T-helper 2 cell treated with Interferon-gamma antibody and Interleukin-4, amounts not matched to agents 5 μg/mL and 100 μg/mL, for 36 hours (primary cell): Measurements from ENCODE around the gene ADORA2A.

Experiments used
- DNase-seq: peaks from one replicate; pipeline ENCODE4 v3.0.0; 2021; ENCODE audit warnings: low spot score
- H3K27ac Mint-ChIP-seq: one replicate; pipeline ENCODE4 v1.8.0; 2021; ENCODE audit warnings: mild to moderate bottlenecking, mixed read lengths
- H3K27me3 Mint-ChIP-seq: one replicate; pipeline ENCODE4 v1.8.0; 2021; ENCODE audit warnings: low read depth, mixed read lengths
- H3K36me3 Mint-ChIP-seq: one replicate; pipeline ENCODE4 v1.8.0; 2021; ENCODE audit warnings: low read depth, mixed read lengths
- H3K4me1 Mint-ChIP-seq: one replicate; pipeline ENCODE4 v1.8.0; 2021; ENCODE audit warnings: low read depth, mixed read lengths
- H3K4me3 Mint-ChIP-seq: one replicate; pipeline ENCODE4 v1.8.0; 2022; ENCODE audit warnings: mild to moderate bottlenecking, moderate library complexity, mixed read lengths
- H3K9me3 Mint-ChIP-seq: one replicate; pipeline ENCODE4 v1.8.0; 2021; ENCODE audit warnings: mixed read lengths

Gene ADORA2A

DNA sequence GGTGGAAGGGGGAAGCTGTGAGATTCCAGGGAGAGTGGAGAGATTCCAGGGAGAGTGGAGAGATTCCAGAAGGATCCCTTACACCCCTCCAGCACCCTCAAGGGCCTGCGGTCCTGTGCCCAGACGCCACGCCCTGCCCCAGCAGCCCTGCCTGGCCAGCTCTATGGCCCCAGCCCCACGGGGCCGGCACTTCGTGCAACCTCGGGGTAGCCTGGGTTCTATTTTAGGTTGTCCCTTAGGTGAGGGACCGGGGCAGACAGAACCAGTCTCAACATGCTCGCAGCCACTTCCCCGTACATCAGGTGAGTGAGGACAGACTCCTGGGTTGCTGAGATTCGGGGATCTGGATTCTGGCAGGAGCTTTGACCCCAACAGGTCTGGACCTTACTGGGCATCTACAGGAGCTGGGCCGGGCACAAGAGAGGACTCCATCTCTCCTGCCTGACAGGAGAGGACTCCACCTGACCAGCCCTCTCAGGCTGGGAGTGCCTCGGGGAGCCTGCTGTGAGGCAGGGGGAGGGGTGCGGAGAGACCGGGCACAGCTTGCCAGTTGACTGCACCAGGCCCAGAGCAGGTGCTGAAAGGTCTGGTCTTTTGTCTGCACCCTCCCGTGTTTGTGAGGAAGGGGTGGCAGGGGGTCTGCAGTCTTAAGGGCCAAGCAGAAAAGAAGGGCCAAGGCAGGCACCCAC, 8.5 kb upstream of the ADORA2A start:
- Mint-ChIP-seq H3K36me3 (peaks cover 3% of the 10 kb centered on the region), H3K27me3 (peaks cover 7% of the 10 kb centered on the region), H3K4me3 (no peak overlapping the region), H3K4me1 (peaks cover 3% of the 10 kb centered on the region), H3K9me3 (no peaks in the 10 kb centered on the region), H3K27ac (no peak overlapping the region)
- DNase-seq = no peak

DNA sequence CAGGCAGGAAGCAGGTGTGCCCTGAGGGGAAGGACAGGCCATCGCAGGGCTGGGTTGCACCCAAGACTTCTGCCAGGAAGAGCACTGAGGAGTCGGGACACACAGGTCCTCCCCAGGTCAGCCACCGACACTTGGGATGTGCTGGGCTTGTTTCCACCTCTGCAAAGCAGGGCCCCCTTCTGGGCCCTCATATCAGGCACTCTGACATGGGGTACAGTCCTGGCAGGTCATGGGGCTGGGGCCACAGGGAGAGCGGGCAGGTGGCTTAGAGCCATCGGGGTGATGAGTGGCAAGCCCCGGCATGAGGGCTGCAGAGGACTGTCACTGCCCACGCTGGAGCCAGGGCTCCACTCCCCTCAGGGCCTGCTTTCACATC, 7.9 kb upstream of the ADORA2A start:
- H3K27me3 Mint-ChIP-seq = peaks cover 7% of the 10 kb centered on the region
- H3K27ac Mint-ChIP-seq = no peak overlapping the region
- H3K36me3 Mint-ChIP-seq = peaks cover 3% of the 10 kb centered on the region
- peaks cover 3% of the 10 kb centered on the region for H3K4me1 Mint-ChIP-seq
- H3K4me3 Mint-ChIP-seq = no peak overlapping the region
- no peak for DNase-seq
- no peaks in the 10 kb centered on the region for H3K9me3 Mint-ChIP-seq

DNA sequence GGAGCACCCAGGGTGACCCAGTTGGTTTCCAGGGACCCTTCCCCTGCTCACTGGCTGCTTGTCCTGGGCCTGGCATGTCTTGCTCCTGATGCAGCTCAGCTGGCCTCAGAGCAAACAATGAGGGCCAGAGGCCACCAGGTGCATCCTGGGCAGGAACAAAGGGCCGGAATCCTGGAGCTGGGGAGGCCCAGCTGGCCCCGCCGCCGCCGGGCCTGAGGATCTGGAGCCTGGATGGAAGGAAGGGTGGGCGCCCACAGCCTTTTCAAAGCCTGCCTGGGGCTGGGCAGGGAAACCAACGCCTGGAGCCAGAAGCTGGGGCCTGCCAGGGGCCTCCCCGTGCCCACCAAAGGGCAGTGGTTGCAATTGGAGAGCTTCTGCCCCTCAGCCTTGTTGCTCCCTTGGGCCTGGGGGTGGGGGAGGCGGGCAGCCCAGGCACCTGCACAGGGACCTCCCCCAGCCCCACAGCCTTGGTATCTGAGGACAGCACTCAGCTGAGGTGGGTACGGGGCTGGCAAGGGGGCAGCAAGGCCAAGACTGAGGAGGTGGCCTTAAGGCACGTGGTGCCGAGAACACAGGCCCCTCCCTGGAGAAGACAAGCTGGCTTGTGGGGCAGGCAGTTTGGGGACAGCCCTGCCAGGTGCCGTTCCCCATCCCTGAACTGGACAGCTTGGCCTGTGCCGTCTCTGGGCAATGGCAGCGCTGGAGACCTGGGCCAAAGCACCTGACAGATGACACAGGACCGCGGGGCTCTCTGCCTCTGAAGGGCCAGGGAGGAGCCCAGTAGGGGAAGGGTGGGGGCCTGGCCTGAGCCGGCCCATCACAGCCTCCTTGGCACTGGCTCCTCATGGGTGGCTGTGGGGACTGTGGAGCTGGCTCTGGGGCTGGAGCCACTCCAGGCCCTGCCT, 7.1 kb upstream of the ADORA2A start:
- Mint-ChIP-seq H3K4me3 (no peak overlapping the region), H3K4me1 (peaks cover 4% of the 10 kb centered on the region), H3K27ac (no peak overlapping the region), H3K27me3 (peaks cover 8% of the 10 kb centered on the region), H3K36me3 (peaks cover under 1% of the 10 kb centered on the region), H3K9me3 (no peaks in the 10 kb centered on the region)
- no peak for DNase-seq

DNA sequence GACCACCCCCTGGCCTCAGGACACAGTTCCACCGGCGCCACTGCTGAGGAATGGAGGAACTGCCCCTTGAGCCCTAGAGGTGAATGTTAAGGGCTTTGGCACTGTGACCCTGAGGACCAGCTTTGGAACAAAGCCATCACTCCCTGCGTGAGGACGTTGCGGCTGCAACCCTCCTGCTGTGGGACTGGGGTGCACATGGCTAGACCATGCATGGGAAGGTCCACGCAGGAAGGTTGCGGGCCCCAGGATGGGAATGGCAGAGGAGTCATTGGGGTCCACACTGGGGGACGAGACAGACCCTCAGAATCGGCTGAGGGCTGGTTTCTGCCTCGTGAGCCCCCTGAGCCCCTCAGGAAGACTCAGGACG, 6.4 kb upstream of the ADORA2A start:
- H3K27ac Mint-ChIP-seq = no peak overlapping the region
- no peaks in the 10 kb centered on the region for H3K9me3 Mint-ChIP-seq

DNA sequence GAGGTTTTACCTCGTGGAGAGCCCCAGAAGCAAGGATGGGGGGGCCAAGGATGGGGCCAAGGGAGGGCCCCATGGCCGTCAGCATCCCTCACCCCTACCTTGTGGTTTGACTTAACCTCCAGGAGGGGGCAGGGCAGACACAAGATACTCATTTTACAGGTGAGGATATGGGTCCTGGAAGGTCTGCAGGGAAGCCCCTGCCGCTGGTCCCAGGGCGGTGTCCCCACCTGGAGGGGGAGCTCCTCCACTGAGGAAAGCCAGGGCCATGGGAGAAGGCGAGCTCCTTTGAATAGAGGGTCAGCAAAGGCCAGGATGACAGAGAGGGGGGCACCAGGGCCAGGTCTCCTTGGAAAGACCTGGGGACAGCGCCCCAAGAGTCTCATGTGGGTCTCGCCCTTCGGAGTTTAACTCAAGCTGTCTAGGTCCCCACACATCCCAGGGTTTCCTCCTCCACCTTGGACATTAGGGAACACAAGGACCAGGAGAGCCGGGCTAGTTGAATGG, 5.9 kb upstream of the ADORA2A start:
- no peak for DNase-seq
- Mint-ChIP-seq H3K4me1 (peaks cover 15% of the 10 kb centered on the region), H3K9me3 (no peaks in the 10 kb centered on the region), H3K27ac (no peak overlapping the region), H3K27me3 (peaks cover 14% of the 10 kb centered on the region), H3K36me3 (no peaks in the 10 kb centered on the region), H3K4me3 (no peak overlapping the region)

More for the DNA sequence above, 6.4 kb upstream of the ADORA2A start:
- H3K36me3 Mint-ChIP-seq = no peaks in the 10 kb centered on the region
- DNase-seq = no peak
- H3K4me1 Mint-ChIP-seq = peaks cover 10% of the 10 kb centered on the region
- no peak overlapping the region for H3K4me3 Mint-ChIP-seq
- H3K27me3 Mint-ChIP-seq = peaks cover 14% of the 10 kb centered on the region

DNA sequence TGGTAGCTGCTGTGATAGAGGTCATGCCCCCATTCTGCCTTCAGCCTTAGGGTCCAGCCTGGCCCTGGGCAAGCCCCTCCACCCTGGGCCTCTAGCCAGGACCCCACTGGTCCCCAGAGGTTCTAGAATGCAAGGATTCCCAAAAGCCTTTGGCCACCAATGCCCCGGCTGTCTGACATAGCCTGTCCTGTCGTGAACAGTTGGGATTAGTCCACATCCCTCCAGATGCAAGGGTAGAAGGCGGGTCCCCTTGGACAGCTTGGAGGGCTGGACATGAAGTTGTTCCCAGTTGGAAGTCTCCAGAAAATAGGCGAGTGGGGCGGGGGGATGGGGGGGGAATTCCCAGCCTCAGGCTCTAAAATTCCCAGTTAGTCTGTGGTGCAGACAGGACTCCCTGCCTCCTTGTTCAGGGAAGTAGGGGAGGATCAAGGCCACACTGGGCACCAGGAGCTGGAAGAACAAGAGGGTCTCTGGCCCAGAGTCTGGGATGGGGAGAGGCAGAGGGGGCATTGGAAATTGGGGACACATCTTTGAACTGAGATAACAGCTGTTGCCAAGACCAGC, 5.2 kb upstream of the ADORA2A start:
- DNase-seq = no peak
- Mint-ChIP-seq H3K27me3 (peaks cover 14% of the 10 kb centered on the region), H3K4me3 (peak overlapping the region; percentile 68), H3K4me1 (peaks cover 21% of the 10 kb centered on the region), H3K36me3 (no peaks in the 10 kb centered on the region), H3K9me3 (no peaks in the 10 kb centered on the region), H3K27ac (no peak overlapping the region)

DNA sequence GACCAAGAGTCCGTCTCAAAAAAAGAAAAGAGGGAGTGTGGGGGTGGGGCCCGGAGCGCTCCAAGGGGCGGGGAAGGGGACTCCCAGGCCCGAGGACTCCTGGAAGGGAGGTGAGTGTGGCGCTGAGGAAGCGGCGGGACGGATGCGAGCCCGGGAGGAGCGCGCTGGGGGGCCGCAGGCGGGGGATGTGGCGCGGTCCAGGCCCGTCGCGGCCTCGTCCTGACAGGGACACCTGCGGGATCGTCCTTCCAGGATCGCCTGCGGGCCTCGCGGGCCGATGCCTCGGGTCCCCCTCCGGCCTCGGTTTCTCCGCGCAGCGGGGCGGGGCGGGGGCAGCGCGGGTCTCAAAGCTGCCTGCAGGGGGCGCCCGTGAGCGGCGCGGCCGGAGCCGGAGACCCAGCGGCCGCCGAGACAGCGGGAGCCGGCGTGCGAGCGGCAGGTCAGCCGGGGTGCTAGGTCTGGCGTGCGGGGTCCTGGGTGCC, 3.8 kb upstream of the ADORA2A start:
- H3K27ac Mint-ChIP-seq = no peak overlapping the region
- DNase-seq = peak; percentile 70

DNA sequence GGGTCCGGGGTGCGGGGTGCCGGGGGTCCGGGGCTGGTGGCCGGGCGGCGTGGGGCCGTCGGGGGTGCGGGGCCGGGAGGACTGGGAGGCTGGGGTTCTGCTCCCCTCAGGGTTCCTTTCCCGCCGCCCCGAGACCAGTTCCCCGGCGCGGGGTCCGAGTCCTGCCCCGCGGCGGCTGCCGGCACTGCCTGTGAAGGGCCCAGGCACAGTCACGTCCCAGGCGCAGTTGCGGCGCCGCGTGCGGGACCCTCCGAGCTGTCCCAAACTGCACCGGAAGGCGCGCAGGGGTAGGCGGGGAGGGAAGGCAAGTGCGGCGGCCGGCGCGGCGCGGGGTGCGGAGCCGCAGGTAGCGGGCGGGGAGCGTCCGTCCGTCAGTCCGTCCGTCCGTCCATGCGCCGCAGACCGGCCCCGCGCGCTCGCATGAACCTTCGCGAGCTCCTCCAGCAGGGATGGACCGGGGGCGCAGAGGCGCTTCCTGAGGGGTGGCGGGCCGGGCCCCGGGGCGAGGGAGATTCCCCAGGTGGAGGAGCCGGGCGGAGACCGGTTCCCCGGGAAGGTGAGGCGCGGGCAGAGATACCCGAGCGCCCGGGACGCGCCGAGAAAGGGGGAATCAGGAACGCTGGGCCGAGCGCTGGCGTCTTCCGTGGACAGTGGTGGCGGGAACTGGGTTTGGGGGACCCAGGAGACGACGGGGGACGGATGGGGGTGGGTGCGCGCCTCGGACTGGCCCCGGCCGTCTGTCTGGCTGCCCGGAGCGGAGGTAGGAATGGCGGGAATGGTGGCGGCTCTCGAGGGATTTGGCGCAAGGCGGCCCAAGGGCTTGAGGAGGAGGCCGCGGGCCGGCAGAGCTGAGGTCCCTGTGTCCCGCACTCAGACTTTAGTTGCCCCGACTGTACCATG, 3.1 kb upstream of the ADORA2A start:
- H3K27me3 Mint-ChIP-seq = peaks cover 14% of the 10 kb centered on the region
- H3K4me1 Mint-ChIP-seq = peaks cover 37% of the 10 kb centered on the region
- no peaks in the 10 kb centered on the region for H3K36me3 Mint-ChIP-seq
- no peak for DNase-seq
- no peaks in the 10 kb centered on the region for H3K9me3 Mint-ChIP-seq
- H3K27ac Mint-ChIP-seq = no peak overlapping the region
- peak overlapping the region; percentile 69 for H3K4me3 Mint-ChIP-seq

More for the DNA sequence above, 3.8 kb upstream of the ADORA2A start:
- peak overlapping the region; percentile 52 for H3K4me3 Mint-ChIP-seq
- H3K36me3 Mint-ChIP-seq = no peaks in the 10 kb centered on the region
- peaks cover 14% of the 10 kb centered on the region for H3K27me3 Mint-ChIP-seq
- peaks cover 31% of the 10 kb centered on the region for H3K4me1 Mint-ChIP-seq
- H3K9me3 Mint-ChIP-seq = no peaks in the 10 kb centered on the region

DNA sequence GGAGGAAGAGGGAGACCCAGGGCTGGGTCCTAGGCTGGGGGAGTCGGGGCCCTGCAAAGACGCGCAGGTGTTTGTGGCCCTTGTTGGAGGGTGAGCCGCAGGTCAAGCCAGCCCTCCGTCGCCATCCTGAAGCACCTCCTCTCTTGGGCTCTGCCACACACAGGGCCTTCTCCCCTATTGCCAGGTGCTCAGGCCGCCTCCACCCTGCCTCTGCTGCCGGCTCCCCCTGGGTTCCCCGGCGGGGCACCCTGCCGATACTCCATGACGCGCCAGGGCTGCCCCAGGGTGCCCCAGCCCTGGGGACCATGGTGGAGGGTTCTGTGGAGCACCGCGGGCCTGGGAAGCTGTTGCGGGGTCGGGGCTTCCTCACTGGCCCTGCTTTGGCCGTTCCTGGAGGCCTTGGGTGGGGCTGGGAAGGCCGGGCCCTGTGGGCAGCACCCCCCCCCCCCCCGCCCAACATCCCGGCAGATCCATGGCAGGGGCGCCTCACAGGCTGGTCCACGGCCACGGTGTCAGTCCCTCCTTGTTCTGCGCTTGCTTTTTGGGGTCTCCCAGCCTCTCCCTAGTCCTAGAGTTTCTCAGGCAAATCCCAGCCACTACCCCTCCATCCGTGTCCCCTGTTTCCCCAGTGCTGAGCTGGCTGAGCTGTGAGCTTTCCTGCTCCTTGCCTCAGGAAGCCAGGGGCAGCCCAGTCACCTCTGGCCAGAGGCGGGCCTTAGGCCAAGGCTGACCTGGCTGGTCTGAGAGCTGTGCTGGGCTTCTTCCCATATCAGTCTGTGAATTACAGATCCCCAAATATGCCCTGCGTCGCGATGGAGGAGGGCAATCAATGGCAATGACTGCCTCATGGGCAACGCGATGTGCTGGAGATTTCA, 2.3 kb upstream of the ADORA2A start:
- DNase-seq = no peak
- Mint-ChIP-seq H3K27ac (peak overlapping the region; percentile 6), H3K9me3 (no peaks in the 10 kb centered on the region), H3K4me1 (peaks cover 44% of the 10 kb centered on the region), H3K27me3 (peaks cover 14% of the 10 kb centered on the region), H3K4me3 (peak overlapping the region; percentile 73), H3K36me3 (no peaks in the 10 kb centered on the region)

DNA sequence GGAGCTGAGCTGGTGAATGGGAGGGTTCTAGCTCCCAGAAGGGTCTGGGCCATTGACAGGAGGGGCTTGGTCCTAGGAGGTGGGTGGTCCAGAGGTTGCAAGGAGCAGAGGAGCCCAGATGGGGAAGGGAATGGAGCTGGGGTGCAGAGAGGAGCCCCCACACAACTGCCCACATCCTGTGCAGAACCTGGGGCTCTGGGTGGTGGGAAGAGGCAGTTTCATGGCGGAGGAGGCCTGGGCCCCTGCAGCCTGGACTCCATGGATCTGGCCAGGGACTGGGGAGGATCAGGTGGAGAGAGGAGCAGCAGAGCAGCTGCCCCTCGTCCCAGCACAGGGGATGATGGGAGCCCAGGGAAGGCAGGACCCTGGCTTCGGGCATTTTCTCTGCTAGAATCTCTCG, 963 bp upstream of the ADORA2A start:
- no peak for DNase-seq
- Mint-ChIP-seq H3K4me3 (peak overlapping the region; percentile 73), H3K27ac (peak overlapping the region; percentile 80), H3K36me3 (peaks cover 3% of the 10 kb centered on the region), H3K27me3 (peaks cover 14% of the 10 kb centered on the region), H3K9me3 (no peaks in the 10 kb centered on the region), H3K4me1 (peaks cover 47% of the 10 kb centered on the region)

DNA sequence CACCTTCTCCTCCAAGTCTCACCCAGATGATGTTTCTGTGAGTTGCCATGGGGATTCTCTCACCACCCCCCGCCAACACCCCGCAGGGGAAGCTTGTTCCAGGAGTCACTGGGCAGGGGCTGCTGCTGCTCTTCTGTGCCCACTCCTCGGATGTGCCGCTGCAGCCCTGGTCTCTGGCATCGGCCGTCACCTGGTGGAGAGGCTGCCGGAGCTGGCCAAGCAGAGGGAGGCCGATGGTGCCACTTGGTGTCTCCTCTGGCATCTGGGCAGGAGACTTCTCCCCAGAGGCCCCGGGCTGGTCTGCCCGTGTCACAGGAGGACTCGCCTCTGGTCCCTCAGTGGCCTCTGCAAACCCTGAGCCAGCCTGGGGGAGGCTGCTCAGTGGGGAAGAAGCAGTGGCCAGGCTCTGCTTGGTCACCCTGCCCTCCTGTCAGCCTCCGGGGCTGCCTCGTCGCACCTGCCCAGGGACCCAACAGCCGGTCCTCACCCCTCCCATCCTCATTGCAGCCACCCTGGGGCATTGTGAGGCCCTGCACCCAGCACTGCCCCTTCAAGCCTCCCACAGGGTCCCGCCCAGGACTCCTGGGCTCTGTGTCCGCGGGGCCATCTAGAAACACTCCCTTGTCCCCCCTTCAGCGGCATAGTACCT, 424 bp upstream of the ADORA2A start:
- Mint-ChIP-seq H3K4me1 (peaks cover 51% of the 10 kb centered on the region), H3K36me3 (peaks cover 4% of the 10 kb centered on the region), H3K27ac (peak overlapping the region; percentile 91), H3K4me3 (peak overlapping the region; percentile 82), H3K27me3 (peaks cover 14% of the 10 kb centered on the region), H3K9me3 (no peaks in the 10 kb centered on the region)
- DNase-seq = no peak

DNA sequence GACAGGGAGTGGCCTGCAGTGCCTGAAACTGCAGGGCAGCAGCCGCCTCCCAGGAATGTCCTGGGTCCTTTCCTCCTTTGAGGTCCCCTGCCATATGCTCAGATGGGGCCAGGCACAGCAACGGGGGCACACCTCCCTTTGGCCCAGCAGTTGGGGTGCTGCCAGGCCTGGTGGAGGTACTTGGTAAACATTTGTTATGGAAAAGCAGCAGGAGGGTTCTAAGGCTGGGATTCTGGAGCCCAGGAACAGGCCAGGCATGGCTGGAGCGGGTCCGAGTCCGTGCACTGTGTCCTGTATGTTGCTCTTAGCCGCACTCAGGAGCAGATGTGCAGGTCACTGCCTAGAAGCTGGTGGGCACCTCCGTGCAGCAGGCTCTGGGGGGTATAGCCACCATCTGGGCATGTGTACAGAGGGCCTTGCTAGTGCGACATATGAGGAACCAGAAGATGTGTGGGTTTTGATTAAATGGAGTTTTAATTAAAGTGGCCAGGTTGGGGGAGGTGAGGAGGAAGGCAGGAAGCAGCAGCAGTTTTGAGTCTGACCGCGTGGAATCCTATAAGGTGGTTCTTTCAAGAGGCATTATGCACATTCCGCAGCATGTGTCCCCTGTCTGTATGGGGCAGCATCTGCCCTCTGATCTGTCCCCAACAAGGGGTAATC, 1.5 kb downstream of the ADORA2A start:
- H3K27ac Mint-ChIP-seq = peak overlapping the region; percentile 91
- H3K36me3 Mint-ChIP-seq = peaks cover 5% of the 10 kb centered on the region
- H3K4me1 Mint-ChIP-seq = peaks cover 61% of the 10 kb centered on the region
- no peak for DNase-seq
- H3K4me3 Mint-ChIP-seq = peak overlapping the region; percentile 82
- no peaks in the 10 kb centered on the region for H3K9me3 Mint-ChIP-seq
- H3K27me3 Mint-ChIP-seq = peaks cover 6% of the 10 kb centered on the region
